Thyroid gland (tissue), 4 donors: ENCODE results near the gene MAFB. TPM values are rescaled to one million over a fixed set of nuclear protein-coding genes. Genes with fewer than 3 reads are reported as not detected.

ENCODE experiments used
- DNase-seq, 2 donors: peaks; one replicate each; pipeline ENCODE4 v3.0.0-alpha.2; 2019
- H3K27ac ChIP-seq, 3 donors: fragments of 200-600 bp; sonication (generic); 1 replicate in 2 of 3; 2 replicates in 1 of 3; pipeline ENCODE4 v1.5.1; 2016 to 2019; ENCODE audit warnings: mild to moderate bottlenecking in 1 of 3, moderate library complexity in 1 of 3
- H3K27me3 ChIP-seq: fragments of 200-600 bp; sonication (generic); one replicate; pipeline ENCODE4 v1.5.1; 2019
- H3K36me3 ChIP-seq, 2 donors: fragments of 200-600 bp; sonication (generic); one replicate each; pipeline ENCODE4 v1.5.1; 2016 to 2019
- H3K4me1 ChIP-seq, 2 donors: fragments of 200-600 bp; sonication (generic); one replicate each; pipeline ENCODE4 v1.5.1; 2017 to 2019
- H3K4me3 ChIP-seq, 3 donors: fragments of 200-600 bp; sonication (generic); replicated peaks in 1 of 3; 1 replicate in 2 of 3; 2 replicates in 1 of 3; pipeline ENCODE4 v1.5.1; 2016; ENCODE audit warnings: mild to moderate bottlenecking in 1 of 3
- H3K9me3 ChIP-seq: fragments of 200-600 bp; sonication (generic); one replicate; pipeline ENCODE4 v1.5.1; 2017
- CTCF ChIP-seq, 6 experiments: fragments of 200-600 bp in 3 of 6; fragments of 450-650 bp in 3 of 6; sonication (generic) in 3 of 6; IDR thresholded peaks; one replicate each; pipeline ENCODE4 v1.5.1; 2016 to 2019; ENCODE audit warnings: antibody characterized with exemption in 6 of 6, mild to moderate bottlenecking in 2 of 6, inconsistent platforms in 1 of 6, moderate library complexity in 1 of 6
- POLR2A ChIP-seq, 2 donors: fragments of 450-650 bp; IDR thresholded peaks; one replicate each; pipeline ENCODE4 v1.6.1; 2017; ENCODE audit warnings: antibody characterized with exemption in 2 of 2, mild to moderate bottlenecking in 2 of 2, moderate library complexity in 1 of 2
- WGBS, 2 donors: methylation state at CpG; one replicate each; pipeline ENCODE4 v1.1.5; 2017; 5-methylcytosine and 5-hydroxymethylcytosine counted together
- intact Hi-C: fragments of 100-400 bp; cut with DNase I; formaldehyde crosslinking; loops from one replicate; pipeline ENCODE4 v1.15.1; 2023
- total RNA-seq, 4 donors: library from RNA; depleted of rRNA; stranded (reverse); fragments of >200 nt; gene quantifications; one replicate each; pipeline ENCODE4 v1.2.3, GENCODE V29; 2016

The MAFB gene
- total RNA-seq, 4 donors from 2014 or later = 34.4 to 46.1 (median 43.5) TPM

- DNase-seq = no peak
- intact Hi-C loops = no loop called here
- Histone ChIP-seq H3K27me3 (no peaks in the 10 kb centered on the region), H3K4me1 (no peaks in the 10 kb centered on the region), H3K27ac (no peak overlapping the region), H3K36me3 (no peaks in the 10 kb centered on the region), H3K4me3 (no peak overlapping the region), H3K9me3 (no peaks in the 10 kb centered on the region)
- TF ChIP-seq CTCF (IDR thresholded peaks at IDR 0.05) (no peak), POLR2A (IDR thresholded peaks at IDR 0.05) (no peak)
- 92 to 94% methylated on average over 2 of the region's 2 CpGs for WGBS, 2 donors
Measured at GRCh38 chr20:40638414-40638813, 50.6 kb downstream of the MAFB start.

GRCh38 chr20:40637176-40637575, 51.9 kb downstream of the MAFB start:
- TF ChIP-seq CTCF (IDR thresholded peaks at IDR 0.05) (no peak), POLR2A (IDR thresholded peaks at IDR 0.05) (no peak)
- no peak overlapping the region for H3K27ac ChIP-seq
- no peak for DNase-seq
- H3K4me1 ChIP-seq = no peaks in the 10 kb centered on the region
- H3K4me3 ChIP-seq = no peak overlapping the region
- intact Hi-C loops = no loop called here
- H3K36me3 ChIP-seq = no peaks in the 10 kb centered on the region
- no peaks in the 10 kb centered on the region for H3K27me3 ChIP-seq
- H3K9me3 ChIP-seq = no peaks in the 10 kb centered on the region
- WGBS, 2 donors = 88 to 96% methylated on average over 3 of the region's 3 CpGs

- no peaks in the 10 kb centered on the region for H3K36me3 ChIP-seq
- H3K27me3 ChIP-seq = no peaks in the 10 kb centered on the region
- TF ChIP-seq CTCF (IDR thresholded peaks at IDR 0.05) = no peak
- TF ChIP-seq POLR2A (IDR thresholded peaks at IDR 0.05) = no peak
- DNase-seq = no peak
- 96% methylated on average over 2 of the region's 2 CpGs for WGBS, 2 donors
- no peaks in the 10 kb centered on the region for H3K9me3 ChIP-seq
- no peaks in the 10 kb centered on the region for H3K4me1 ChIP-seq
- no peak overlapping the region for H3K27ac ChIP-seq
- no peak overlapping the region for H3K4me3 ChIP-seq
- intact Hi-C loops = no loop called here
Measured at GRCh38 chr20:40636486-40636885, 52.5 kb downstream of the MAFB start.

GRCh38 chr20:40635971-40636370, 53.1 kb downstream of the MAFB start:
- no peaks in the 10 kb centered on the region for H3K27me3 ChIP-seq
- DNase-seq = no peak
- no peaks in the 10 kb centered on the region for H3K9me3 ChIP-seq
- H3K27ac ChIP-seq = no peak overlapping the region
- no peaks in the 10 kb centered on the region for H3K36me3 ChIP-seq
- TF ChIP-seq CTCF (IDR thresholded peaks at IDR 0.05) (no peak), POLR2A (IDR thresholded peaks at IDR 0.05) (no peak)
- intact Hi-C loops = no loop called here
- H3K4me3 ChIP-seq = no peak overlapping the region
- H3K4me1 ChIP-seq = no peaks in the 10 kb centered on the region
